Activated naive CD4-positive, alpha-beta T cell treated with anti-CD3 and anti-CD28 coated beads for 36 hours (primary cell): Measurements from ENCODE around the gene BRWD1. TPM values are rescaled to one million over a fixed set of nuclear protein-coding genes. Genes with fewer than 3 reads are reported as not detected.
"Not testable (repeated sequence)": the region's sequence is repeated elsewhere in the genome, so short reads cannot be mapped to it uniquely, and the experiment has no call there.

Source experiments
- CTCF ChIA-PET: fragments of 350-600 bp; sonication (Branson Sonifier 250); formaldehyde crosslinking; loops from one replicate; lab custom pipeline; 2021; ENCODE audit warnings: antibody characterized with exemption; lab: Charles Lee
- DNase-seq: peaks from one replicate; pipeline ENCODE4 v3.0.0-alpha.2; 2020
- H3K27ac Mint-ChIP-seq: one replicate; pipeline ENCODE4 v1.8.0; 2021; ENCODE audit warnings: mild to moderate bottlenecking, mixed read lengths
- H3K27me3 Mint-ChIP-seq: one replicate; pipeline ENCODE4 v1.8.0; 2021; ENCODE audit warnings: low read depth, mixed read lengths
- H3K36me3 Mint-ChIP-seq: one replicate; pipeline ENCODE4 v1.8.0; 2021; ENCODE audit warnings: low read depth, mixed read lengths
- H3K4me1 Mint-ChIP-seq: one replicate; pipeline ENCODE4 v1.8.0; 2021; ENCODE audit warnings: low read depth, mixed read lengths
- H3K4me3 Mint-ChIP-seq: one replicate; pipeline ENCODE4 v1.8.0; 2021; ENCODE audit warnings: mild to moderate bottlenecking, moderate library complexity, mixed read lengths
- H3K9me3 Mint-ChIP-seq: one replicate; pipeline ENCODE4 v1.8.0; 2021; ENCODE audit warnings: mixed read lengths
- intact Hi-C: fragments of 100-400 bp; cut with micrococcal nuclease; formaldehyde crosslinking; loops from one replicate; pipeline ENCODE4 v1.15.1; 2023
- total RNA-seq, 2 experiments: library from RNA; stranded (reverse); gene quantifications; one replicate each; pipeline ENCODE4 v1.2.3, GENCODE V29; 2021

BRWD1 gene
- total RNA-seq, 2 experiments from 2014 or later, result 23.0 to 24.5 TPM

DNA sequence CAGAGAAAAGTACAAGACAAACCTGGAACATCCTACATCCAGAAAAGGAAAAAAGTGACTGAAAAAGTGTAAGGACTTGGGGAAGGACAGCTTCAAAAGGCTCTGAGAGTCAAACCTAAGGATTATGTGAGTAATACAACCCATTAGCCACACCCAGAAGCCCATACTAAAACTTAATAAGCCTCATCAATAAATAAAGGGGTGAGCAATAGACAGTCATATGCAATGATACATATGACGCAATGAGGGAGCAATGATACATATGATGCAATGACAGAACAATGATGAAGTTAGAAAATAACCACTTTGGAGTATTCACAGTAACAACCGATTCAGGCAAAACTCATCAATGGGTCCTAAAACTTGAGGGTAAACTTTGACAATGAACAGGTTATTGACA is 50.1 kb downstream of the BRWD1 start:
- intact Hi-C loops, result no loop called here
- H3K36me3 Mint-ChIP-seq, result peaks cover 21% of the 10 kb centered on the region
- H3K27me3 Mint-ChIP-seq, result no peaks in the 10 kb centered on the region
- CTCF ChIA-PET, result no interaction called here
- H3K27ac Mint-ChIP-seq, result peak overlapping the region; percentile 50
- H3K4me1 Mint-ChIP-seq, result no peaks in the 10 kb centered on the region
- no peak for DNase-seq
- H3K4me3 Mint-ChIP-seq, result no peak overlapping the region
- no peaks in the 10 kb centered on the region for H3K9me3 Mint-ChIP-seq

DNA sequence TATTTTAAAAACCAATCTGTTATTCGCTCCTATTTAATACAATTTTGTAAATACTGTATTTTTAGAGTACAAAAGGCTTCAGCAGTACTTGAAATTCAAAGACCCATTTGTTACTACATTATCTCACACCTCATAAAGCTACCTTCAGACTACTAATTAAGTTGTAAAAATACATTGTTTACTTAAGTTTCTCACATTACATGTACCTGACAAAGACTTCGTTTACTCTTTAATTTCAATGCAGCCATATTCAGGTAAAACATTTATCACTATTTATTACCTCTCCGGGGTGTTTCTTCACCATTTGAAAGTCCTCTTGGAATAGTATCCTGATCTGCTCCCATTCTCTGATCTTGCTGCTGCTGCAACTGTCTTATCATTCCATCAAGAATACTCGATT is 55.2 kb downstream of the BRWD1 start:
- no peak overlapping the region for H3K4me3 Mint-ChIP-seq
- H3K36me3 Mint-ChIP-seq, result peaks cover 19% of the 10 kb centered on the region
- H3K9me3 Mint-ChIP-seq, result no peaks in the 10 kb centered on the region
- H3K4me1 Mint-ChIP-seq, result no peaks in the 10 kb centered on the region
- intact Hi-C loops, result no loop called here
- DNase-seq, result no peak
- no peak overlapping the region for H3K27ac Mint-ChIP-seq
- CTCF ChIA-PET, result no interaction called here
- no peaks in the 10 kb centered on the region for H3K27me3 Mint-ChIP-seq

DNA sequence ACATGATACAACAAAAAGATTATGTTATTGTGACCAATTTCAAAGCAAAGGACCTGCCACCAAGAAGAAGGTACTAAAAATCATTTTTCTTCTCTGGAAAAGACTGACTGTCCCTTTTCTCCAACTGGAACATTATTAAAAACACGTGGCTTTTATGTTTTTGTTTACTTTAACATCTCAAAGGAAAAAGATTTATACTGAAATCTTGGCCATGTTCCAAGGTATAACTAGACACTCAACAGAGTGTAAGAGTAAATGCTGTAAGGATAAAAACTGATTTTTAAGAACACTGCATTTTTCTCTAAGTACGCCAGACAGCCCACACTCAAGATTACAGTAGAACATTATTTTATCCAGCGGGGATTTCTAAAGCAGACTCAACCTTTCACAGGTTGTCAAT is 62.1 kb downstream of the BRWD1 start:
- Mint-ChIP-seq H3K4me1 (no peaks in the 10 kb centered on the region), H3K27ac (no peak overlapping the region), H3K27me3 (no peaks in the 10 kb centered on the region), H3K9me3 (no peaks in the 10 kb centered on the region), H3K4me3 (no peak overlapping the region), H3K36me3 (peaks cover 10% of the 10 kb centered on the region)
- CTCF ChIA-PET, result interaction anchor here (1.2 to 1.6 kb wide), 2 partner anchors 13 to 190 kb away, joined by 3 to 4 read pairs; no protein-coding TSS in a partner anchor
- no peak for DNase-seq
- intact Hi-C loops, result no loop called here

DNA sequence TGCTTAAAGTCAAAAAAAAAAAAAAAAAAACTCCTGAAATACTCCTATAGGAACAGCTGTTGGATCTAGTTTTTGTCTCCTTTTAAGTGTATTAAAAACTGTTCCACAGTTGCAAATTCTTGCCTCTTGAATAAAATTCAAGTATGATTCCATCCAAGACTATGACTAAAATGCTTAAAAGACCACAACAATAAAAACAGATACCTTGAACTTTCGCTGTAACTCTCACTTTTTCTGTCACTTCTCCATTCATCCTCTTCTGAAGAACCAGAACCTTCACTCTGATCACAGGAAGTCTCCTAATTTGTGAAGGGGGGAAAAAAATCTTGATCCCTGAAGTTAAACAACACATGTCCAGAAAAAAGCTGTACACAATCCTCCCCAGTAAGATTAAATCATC is 75.2 kb downstream of the BRWD1 start:
- H3K27me3 Mint-ChIP-seq, result no peaks in the 10 kb centered on the region
- H3K4me1 Mint-ChIP-seq, result peaks cover 34% of the 10 kb centered on the region
- no peak overlapping the region for H3K4me3 Mint-ChIP-seq
- DNase-seq, result no peak
- H3K27ac Mint-ChIP-seq, result peak overlapping the region; percentile 7
- no peaks in the 10 kb centered on the region for H3K9me3 Mint-ChIP-seq
- H3K36me3 Mint-ChIP-seq, result peaks cover 39% of the 10 kb centered on the region
- intact Hi-C loops, result no loop called here
- CTCF ChIA-PET, result interaction anchor here (1.0 kb wide), 1 partner anchor 14 kb away, joined by 4 read pairs; no protein-coding TSS in a partner anchor

DNA sequence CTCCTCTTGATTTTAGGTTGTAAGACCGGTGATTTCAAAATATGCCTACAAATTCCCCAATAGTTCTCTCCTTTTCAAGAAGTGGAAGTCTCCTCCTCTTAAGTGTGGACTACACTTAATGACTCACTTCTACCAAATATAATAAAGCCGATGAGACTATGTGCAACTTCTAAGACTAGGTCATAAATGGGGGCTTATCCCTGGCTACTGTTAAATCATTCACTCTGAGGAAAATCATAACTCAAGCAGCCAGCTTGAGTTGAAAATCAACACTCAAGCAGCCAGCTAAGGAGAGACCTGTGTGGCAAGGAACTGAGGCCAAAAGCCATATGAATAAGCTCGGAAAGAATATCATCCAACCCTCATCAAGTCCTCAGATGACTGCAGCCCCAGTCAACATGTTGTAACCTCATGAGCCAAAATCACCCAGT is 80.6 kb downstream of the BRWD1 start:
- DNase-seq, result no peak
- H3K27me3 Mint-ChIP-seq, result no peaks in the 10 kb centered on the region
- no peaks in the 10 kb centered on the region for H3K9me3 Mint-ChIP-seq
- intact Hi-C loops, result no loop called here
- no peak overlapping the region for H3K4me3 Mint-ChIP-seq
- CTCF ChIA-PET, result no interaction called here
- peaks cover 21% of the 10 kb centered on the region for H3K36me3 Mint-ChIP-seq
- H3K4me1 Mint-ChIP-seq, result peaks cover 10% of the 10 kb centered on the region
- H3K27ac Mint-ChIP-seq, result no peak overlapping the region

DNA sequence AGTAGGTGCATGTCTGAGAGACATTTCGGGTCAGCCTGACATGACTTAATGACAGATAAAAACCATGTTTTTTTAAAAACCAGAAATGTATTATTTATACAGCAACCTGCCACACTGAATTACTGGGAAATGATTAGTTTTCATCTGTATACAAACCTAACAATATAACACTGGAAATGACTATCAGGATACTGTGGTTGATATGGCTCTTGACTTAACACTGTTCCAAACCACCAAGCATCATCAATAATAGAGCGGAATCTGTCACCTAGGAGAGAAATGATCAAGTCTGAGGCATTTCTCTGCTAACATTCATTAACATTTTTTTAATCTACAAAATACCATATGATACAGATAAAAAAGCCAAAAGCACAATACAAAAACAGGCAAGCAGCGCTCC is 88.5 kb downstream of the BRWD1 start:
- H3K4me3 Mint-ChIP-seq, result no peak overlapping the region
- H3K27me3 Mint-ChIP-seq, result no peaks in the 10 kb centered on the region
- H3K4me1 Mint-ChIP-seq, result peaks cover 13% of the 10 kb centered on the region
- DNase-seq, result no peak
- H3K9me3 Mint-ChIP-seq, result no peaks in the 10 kb centered on the region
- CTCF ChIA-PET, result no interaction called here
- no peak overlapping the region for H3K27ac Mint-ChIP-seq
- H3K36me3 Mint-ChIP-seq, result peaks cover 28% of the 10 kb centered on the region
- intact Hi-C loops, result no loop called here

DNA sequence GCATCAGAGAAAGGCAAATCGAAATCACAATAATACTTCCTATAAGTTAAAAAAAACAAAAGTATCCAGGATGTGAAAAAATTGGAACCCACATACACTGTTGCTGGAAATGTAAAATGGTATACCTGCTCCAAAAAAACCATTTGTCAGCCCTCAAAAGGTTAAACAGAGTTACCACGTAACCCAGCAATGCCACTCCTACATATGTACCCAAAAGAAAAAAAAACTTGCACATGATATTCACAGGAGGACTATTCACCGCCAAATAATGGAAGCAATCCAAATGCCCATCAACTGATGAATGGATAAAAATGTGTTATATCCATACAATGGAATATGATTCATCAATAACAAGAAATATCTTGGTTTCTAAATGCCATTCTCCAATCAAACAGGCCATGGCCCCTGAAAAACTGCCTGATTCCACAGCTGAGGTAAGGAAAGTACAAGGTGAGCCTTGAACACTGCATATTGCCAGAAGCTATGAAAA is 91.4 kb downstream of the BRWD1 start:
- no peak overlapping the region for H3K27ac Mint-ChIP-seq
- peaks cover 29% of the 10 kb centered on the region for H3K36me3 Mint-ChIP-seq
- H3K4me1 Mint-ChIP-seq, result peaks cover 14% of the 10 kb centered on the region
- no peaks in the 10 kb centered on the region for H3K9me3 Mint-ChIP-seq
- CTCF ChIA-PET, result no interaction called here
- DNase-seq, result no peak
- intact Hi-C loops, result no loop called here
- no peaks in the 10 kb centered on the region for H3K27me3 Mint-ChIP-seq
- no peak overlapping the region for H3K4me3 Mint-ChIP-seq

DNA sequence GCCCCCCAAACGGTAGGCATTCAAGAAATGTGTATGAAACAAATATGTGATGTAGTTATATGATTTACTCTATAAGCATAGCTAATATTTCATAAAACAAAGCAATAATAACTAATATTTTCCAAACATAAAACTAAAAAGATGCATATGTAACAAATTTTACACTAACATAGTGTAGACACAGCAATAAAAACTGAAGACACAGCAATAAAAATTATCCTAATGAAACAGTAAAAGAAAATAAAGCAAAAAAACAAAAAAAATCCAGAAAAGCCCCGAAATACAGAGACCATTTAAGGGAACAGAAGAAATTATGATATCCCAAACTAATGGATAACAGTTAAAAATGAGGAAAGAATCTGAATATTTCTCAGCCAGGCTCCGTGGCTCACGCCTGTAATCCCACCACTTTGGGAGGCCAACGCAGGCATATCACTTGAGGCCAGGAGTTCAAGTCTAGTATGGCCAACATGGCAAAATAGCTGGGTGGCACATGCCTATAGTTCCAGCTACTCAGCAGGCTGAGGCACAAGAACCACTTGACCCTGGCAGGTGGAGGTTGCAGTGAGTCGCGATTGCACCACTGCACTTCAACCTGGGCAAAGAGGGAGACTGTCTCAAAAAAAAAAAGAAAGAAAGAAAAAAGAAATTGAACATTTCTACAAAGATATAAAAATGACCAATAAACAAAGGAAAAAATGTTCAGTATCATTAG is 92.0 kb downstream of the BRWD1 start:
- no peaks in the 10 kb centered on the region for H3K27me3 Mint-ChIP-seq
- CTCF ChIA-PET, result interaction anchor here (0.7 kb wide), 1 partner anchor 12 kb away, joined by 3 read pairs; no protein-coding TSS in a partner anchor
- H3K9me3 Mint-ChIP-seq, result no peaks in the 10 kb centered on the region
- H3K27ac Mint-ChIP-seq, result no peak overlapping the region
- intact Hi-C loops, result no loop called here
- peaks cover 12% of the 10 kb centered on the region for H3K4me1 Mint-ChIP-seq
- DNase-seq, result no peak
- no peak overlapping the region for H3K4me3 Mint-ChIP-seq
- H3K36me3 Mint-ChIP-seq, result peaks cover 27% of the 10 kb centered on the region

DNA sequence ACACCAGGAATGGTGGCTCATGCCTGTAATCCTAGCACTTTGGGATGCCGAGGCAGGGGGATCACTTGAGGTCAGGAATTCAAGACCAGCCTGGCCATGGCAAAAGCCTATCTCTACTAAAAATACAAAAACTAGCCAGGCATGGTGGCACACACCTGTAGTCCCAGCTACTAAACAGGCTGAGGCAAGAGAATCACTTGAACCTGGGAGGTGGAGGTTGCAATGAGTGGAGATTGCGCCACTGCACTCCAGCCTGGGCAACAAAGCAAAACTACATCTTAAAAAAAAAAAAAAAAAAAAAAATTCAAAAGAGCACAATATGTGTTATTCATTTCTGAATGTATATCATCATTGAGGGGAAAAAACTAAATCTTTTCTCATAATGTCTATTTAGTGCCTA is 92.6 kb downstream of the BRWD1 start:
- CTCF ChIA-PET, result interaction anchor here (0.7 kb wide), 1 partner anchor 11 kb away, joined by 3 read pairs; no protein-coding TSS in a partner anchor
- intact Hi-C loops, DNase-seq, H3K27me3 Mint-ChIP-seq, H3K9me3 Mint-ChIP-seq, H3K4me3 Mint-ChIP-seq, H3K27ac Mint-ChIP-seq: not testable (repeated sequence)
- Mint-ChIP-seq H3K4me1 (peaks cover 12% of the 10 kb centered on the region), H3K36me3 (peaks cover 27% of the 10 kb centered on the region)

DNA sequence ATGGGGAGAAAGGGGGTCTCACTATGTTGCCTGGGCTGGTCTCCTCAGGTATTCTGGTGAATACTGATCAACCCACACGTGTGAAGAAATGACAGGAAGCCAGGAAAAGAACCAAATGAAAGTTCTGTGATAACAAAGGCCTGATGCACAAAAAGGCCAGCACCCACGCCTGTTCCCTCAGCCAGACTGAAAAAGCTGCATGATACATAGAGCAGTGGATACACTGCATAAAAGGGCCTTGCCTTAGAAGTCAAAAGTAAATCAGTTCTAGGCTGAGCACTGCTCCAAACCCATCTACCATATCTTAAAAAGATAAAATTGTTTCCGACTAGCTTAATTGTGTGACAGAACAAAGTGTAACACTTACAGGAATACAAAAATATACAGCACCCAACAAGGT is 93.3 kb downstream of the BRWD1 start:
- no peaks in the 10 kb centered on the region for H3K9me3 Mint-ChIP-seq

DNA sequence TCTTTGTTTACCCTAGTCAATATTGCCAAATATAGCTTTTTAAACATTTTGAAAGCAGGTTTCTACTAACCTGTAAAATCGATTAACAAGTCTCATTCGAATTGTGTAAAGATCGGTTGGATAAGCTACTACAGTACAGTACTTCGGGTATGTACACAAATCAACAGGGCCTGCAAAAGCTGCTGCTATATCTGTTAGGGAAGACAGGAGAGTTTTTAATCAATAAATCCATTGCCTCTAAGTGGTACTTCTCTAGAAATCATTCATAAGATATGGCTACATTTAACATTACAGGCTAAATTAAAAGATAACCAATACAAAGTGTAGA is 95.4 kb downstream of the BRWD1 start:
- H3K4me1 Mint-ChIP-seq, result peaks cover 12% of the 10 kb centered on the region
- CTCF ChIA-PET, result interaction anchor here (0.6 to 0.8 kb wide), 2 partner anchors 10 to 19 kb away, joined by 3 to 4 read pairs; no protein-coding TSS in a partner anchor
- H3K27me3 Mint-ChIP-seq, result no peaks in the 10 kb centered on the region
- H3K4me3 Mint-ChIP-seq, result no peak overlapping the region
- H3K36me3 Mint-ChIP-seq, result peaks cover 23% of the 10 kb centered on the region
- intact Hi-C loops, result no loop called here
- no peaks in the 10 kb centered on the region for H3K9me3 Mint-ChIP-seq
- DNase-seq, result no peak
- no peak overlapping the region for H3K27ac Mint-ChIP-seq

More for the DNA sequence above, 93.3 kb downstream of the BRWD1 start:
- peaks cover 12% of the 10 kb centered on the region for H3K4me1 Mint-ChIP-seq
- no peaks in the 10 kb centered on the region for H3K27me3 Mint-ChIP-seq
- H3K36me3 Mint-ChIP-seq, result peaks cover 28% of the 10 kb centered on the region
- intact Hi-C loops, result no loop called here
- CTCF ChIA-PET, result no interaction called here
- DNase-seq, result peak; percentile 18
- H3K27ac Mint-ChIP-seq, result no peak overlapping the region
- H3K4me3 Mint-ChIP-seq, result no peak overlapping the region

DNA sequence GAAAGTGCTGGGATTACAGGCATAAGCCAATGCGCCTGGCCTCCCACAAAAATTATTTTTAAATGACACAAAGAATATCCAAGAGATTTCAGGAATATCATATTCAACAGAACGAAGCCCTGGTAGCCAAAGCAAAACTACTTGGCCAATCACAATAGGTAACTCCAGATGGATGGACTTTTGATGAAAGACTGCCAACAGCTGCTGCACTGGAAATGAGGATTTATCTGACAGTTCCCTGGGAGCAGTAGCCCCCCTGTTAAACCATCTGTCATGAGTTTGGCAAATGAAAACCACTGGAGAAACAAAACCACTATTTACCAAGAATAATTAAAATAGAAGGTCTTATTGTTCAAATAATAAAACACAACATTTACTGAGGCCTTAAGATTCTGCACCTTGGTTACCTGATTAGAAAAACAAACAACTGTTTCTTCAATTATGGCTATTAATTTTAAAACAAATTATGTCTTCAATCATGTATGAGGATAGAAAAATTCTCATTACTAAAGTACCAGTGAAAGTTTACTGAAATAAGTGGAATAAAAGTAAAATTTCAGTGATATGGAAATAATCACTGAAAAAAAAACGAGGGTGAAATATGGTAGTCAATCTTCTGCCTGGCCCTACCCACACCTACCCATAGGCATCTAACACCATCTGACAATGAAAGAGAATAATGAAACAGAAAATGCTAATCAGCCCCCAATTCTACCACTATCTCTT is 95.9 kb downstream of the BRWD1 start:
- Mint-ChIP-seq H3K4me3 (no peak overlapping the region), H3K27ac (no peak overlapping the region), H3K36me3 (peaks cover 19% of the 10 kb centered on the region), H3K9me3 (no peaks in the 10 kb centered on the region), H3K27me3 (no peaks in the 10 kb centered on the region), H3K4me1 (peaks cover 12% of the 10 kb centered on the region)
- intact Hi-C loops, result no loop called here
- CTCF ChIA-PET, result no interaction called here
- no peak for DNase-seq
